Measurements from ENCODE around the gene HTR3E.
"Not testable (repeated sequence)": the region's sequence is repeated elsewhere in the genome, so short reads cannot be mapped to it uniquely, and the experiment has no call there.

The HTR3E gene

GRCh38 chr3:184117636-184118035 lies 20.8 kb downstream of the HTR3E start:
- FAIRE-seq: no peak
- TF ChIP-seq POLR2A (IDR thresholded peaks at IDR 0.05; ENCODE audit: low read depth, low read length) (no peak), POLR2AphosphoS5 (IDR thresholded peaks at IDR 0.05; ENCODE audit: low read depth, low read length) (no peak), TAF1 (IDR thresholded peaks at IDR 0.05; ENCODE audit: borderline replicate concordance, low read depth, low read length) (no peak)
- DNase-seq (ENCODE audit: insufficient read length): no peak

GRCh38 chr3:184121031-184121430 lies 24.2 kb downstream of the HTR3E start:
- not testable (repeated sequence) for DNase-seq (ENCODE audit: insufficient read length); FAIRE-seq

- no peak for FAIRE-seq
- TF ChIP-seq POLR2A (IDR thresholded peaks at IDR 0.05; ENCODE audit: low read depth, low read length): no peak
- TF ChIP-seq TAF1 (IDR thresholded peaks at IDR 0.05; ENCODE audit: borderline replicate concordance, low read depth, low read length): no peak
- TF ChIP-seq POLR2AphosphoS5 (IDR thresholded peaks at IDR 0.05; ENCODE audit: low read depth, low read length): no peak
- no peak for DNase-seq (ENCODE audit: insufficient read length)
These were observed 29.1 kb downstream of the HTR3E start for GRCh38 chr3:184126006-184126405.

GRCh38 chr3:184129012-184129411 lies 32.1 kb downstream of the HTR3E start:
- DNase-seq (ENCODE audit: insufficient read length) (no peak), FAIRE-seq (peak; percentile 30)
- TF ChIP-seq TAF1 (IDR thresholded peaks at IDR 0.05; ENCODE audit: borderline replicate concordance, low read depth, low read length) (no peak), POLR2A (IDR thresholded peaks at IDR 0.05; ENCODE audit: low read depth, low read length) (no peak), POLR2AphosphoS5 (IDR thresholded peaks at IDR 0.05; ENCODE audit: low read depth, low read length) (no peak)

GRCh38 chr3:184132945-184133344 lies 36.1 kb downstream of the HTR3E start:
- FAIRE-seq: no peak
- TF ChIP-seq TAF1 (IDR thresholded peaks at IDR 0.05; ENCODE audit: borderline replicate concordance, low read depth, low read length): no peak
- TF ChIP-seq POLR2A (IDR thresholded peaks at IDR 0.05; ENCODE audit: low read depth, low read length): no peak
- no peak for TF ChIP-seq POLR2AphosphoS5 (IDR thresholded peaks at IDR 0.05; ENCODE audit: low read depth, low read length)
- no peak for DNase-seq (ENCODE audit: insufficient read length)

GRCh38 chr3:184133840-184134745 lies 37.2 kb downstream of the HTR3E start:
- DNase-seq (ENCODE audit: insufficient read length): peak; percentile 41
- peak; percentile 22; the same call in 1 of the 2 replicates for TF ChIP-seq POLR2A (IDR thresholded peaks at IDR 0.05; ENCODE audit: low read depth, low read length)
- no peak for TF ChIP-seq TAF1 (IDR thresholded peaks at IDR 0.05; ENCODE audit: borderline replicate concordance, low read depth, low read length)
- TF ChIP-seq POLR2AphosphoS5 (IDR thresholded peaks at IDR 0.05; ENCODE audit: low read depth, low read length): no peak
- FAIRE-seq: peak; percentile 48

GRCh38 chr3:184134746-184135148 lies 37.9 kb downstream of the HTR3E start:
- DNase-seq (ENCODE audit: insufficient read length) (no peak), FAIRE-seq (no peak)
- 0 out of 2 replicates have a peak, but pooled peaks have one; percentile 12 for TF ChIP-seq TAF1 (IDR thresholded peaks at IDR 0.05; ENCODE audit: borderline replicate concordance, low read depth, low read length)
- TF ChIP-seq POLR2A (IDR thresholded peaks at IDR 0.05; ENCODE audit: low read depth, low read length): no peak

- peak; percentile 96 for FAIRE-seq
These were observed 38.5 kb downstream of the HTR3E start, which contains the start of gene EIF2B5 for GRCh38 chr3:184135149-184135910. TSS of gene EIF2B5 (plus strand) at chr3:184135358. CDS start at chr3:184135386, 28 bp downstream.

GRCh38 chr3:184135911-184136260 lies 39.0 kb downstream of the HTR3E start:
- DNase-seq (ENCODE audit: insufficient read length) (no peak), FAIRE-seq (no peak)
- TF ChIP-seq POLR2AphosphoS5 (IDR thresholded peaks at IDR 0.05; ENCODE audit: low read depth, low read length): no peak
- TF ChIP-seq POLR2A (IDR thresholded peaks at IDR 0.05; ENCODE audit: low read depth, low read length): no peak
- no peak for TF ChIP-seq TAF1 (IDR thresholded peaks at IDR 0.05; ENCODE audit: borderline replicate concordance, low read depth, low read length)

More at GRCh38 chr3:184135149-184135910, 38.5 kb downstream of the HTR3E start, which contains the start of gene EIF2B5:
- DNase-seq (ENCODE audit: insufficient read length): peak; percentile 77
- TF ChIP-seq POLR2AphosphoS5 (IDR thresholded peaks at IDR 0.05; ENCODE audit: low read depth, low read length): peak; percentile 87
- TF ChIP-seq TAF1 (IDR thresholded peaks at IDR 0.05; ENCODE audit: borderline replicate concordance, low read depth, low read length): peak; percentile 95
- peak; percentile 91 for TF ChIP-seq POLR2A (IDR thresholded peaks at IDR 0.05; ENCODE audit: low read depth, low read length)

- no peak for FAIRE-seq
- DNase-seq (ENCODE audit: insufficient read length): no peak
- TF ChIP-seq POLR2A (IDR thresholded peaks at IDR 0.05; ENCODE audit: low read depth, low read length): no peak
- TF ChIP-seq TAF1 (IDR thresholded peaks at IDR 0.05; ENCODE audit: borderline replicate concordance, low read depth, low read length): no peak
- no peak for TF ChIP-seq POLR2AphosphoS5 (IDR thresholded peaks at IDR 0.05; ENCODE audit: low read depth, low read length)
These were observed 43.6 kb downstream of the HTR3E start for GRCh38 chr3:184140436-184140835.

- TF ChIP-seq POLR2A (IDR thresholded peaks at IDR 0.05; ENCODE audit: low read depth, low read length): no peak
- no peak for TF ChIP-seq TAF1 (IDR thresholded peaks at IDR 0.05; ENCODE audit: borderline replicate concordance, low read depth, low read length)
- no peak for TF ChIP-seq POLR2AphosphoS5 (IDR thresholded peaks at IDR 0.05; ENCODE audit: low read depth, low read length)
- no peak for FAIRE-seq
- no peak for DNase-seq (ENCODE audit: insufficient read length)
These were observed 45.3 kb downstream of the HTR3E start for GRCh38 chr3:184142199-184142598.
